Coronary artery (tissue), 2 donors: ENCODE results near the gene FNDC7.

Source experiments
- DNase-seq: peaks from one replicate; pipeline ENCODE4 v3.0.0-alpha.2; 2017; ENCODE audit warnings: low spot score
- H3K27ac ChIP-seq, 2 donors: fragments of 200-600 bp; sonication (generic); one replicate each; pipeline ENCODE4 v1.5.1; 2016 to 2019
- H3K4me3 ChIP-seq: fragments of 200-600 bp; sonication (generic); 2 replicates; pipeline ENCODE4 v1.5.1; 2016; ENCODE audit warnings: mild to moderate bottlenecking, moderate library complexity
- CTCF ChIP-seq: fragments of 200-600 bp; sonication (generic); IDR thresholded peaks from one replicate; pipeline ENCODE4 v1.5.1; 2019; ENCODE audit warnings: antibody characterized with exemption

Gene FNDC7

DNA sequence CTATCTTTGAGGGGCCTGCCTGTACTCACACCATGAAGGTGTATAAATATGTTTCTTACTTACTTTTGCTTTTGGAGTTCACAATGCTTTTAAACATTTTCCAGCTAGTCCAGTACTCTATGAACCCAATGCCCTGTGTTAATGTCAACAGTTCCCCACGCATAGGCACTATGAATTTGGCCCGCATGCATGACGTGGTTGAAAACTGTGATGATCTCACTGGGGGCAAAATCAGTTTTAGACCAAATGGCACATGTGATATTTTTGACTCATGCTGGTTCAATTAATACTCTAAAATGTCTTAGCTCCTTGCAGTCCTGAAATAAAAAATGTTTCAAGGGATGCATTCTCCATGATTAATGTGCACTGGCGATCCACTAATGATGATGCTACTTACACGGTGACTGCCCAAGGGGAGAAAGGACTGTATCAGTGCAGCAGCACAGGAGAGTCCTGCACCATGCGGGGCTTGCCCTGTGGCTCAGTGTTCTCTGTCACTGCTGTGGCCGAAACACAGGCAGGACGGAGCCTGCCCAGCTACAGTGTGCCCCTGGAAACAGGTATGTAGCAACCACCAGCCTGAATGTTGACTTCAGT lies 15.7 kb downstream of the FNDC7 start:
- Histone ChIP-seq H3K27ac (no peak overlapping the region), H3K4me3 (no peak overlapping the region)
- DNase-seq: no peak
- no peak for TF ChIP-seq CTCF

GRCh38 chr1:108729481-108729880 lies 16.8 kb downstream of the FNDC7 start:
- H3K4me3 ChIP-seq: no peak overlapping the region
- no peak overlapping the region for H3K27ac ChIP-seq
- no peak for TF ChIP-seq CTCF
- DNase-seq: no peak

DNA sequence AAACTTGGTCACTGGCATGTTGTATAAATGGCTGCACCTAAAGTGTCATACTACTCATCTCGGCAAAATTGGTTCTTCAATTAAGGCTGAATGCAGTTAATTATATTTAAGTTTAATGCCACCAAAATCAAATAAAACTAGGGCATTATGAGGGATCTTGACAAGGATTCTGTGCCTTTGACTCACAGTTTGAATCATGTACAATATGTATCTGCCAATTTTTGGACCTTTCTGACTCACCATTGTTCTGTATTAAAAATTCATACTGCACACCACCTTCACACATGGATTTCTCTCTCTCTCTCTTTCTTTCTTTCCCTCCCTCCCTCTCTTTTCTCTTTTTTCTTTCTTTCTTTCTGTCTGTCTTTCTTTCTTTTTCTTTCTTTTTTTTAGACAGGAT lies 19.7 kb downstream of the FNDC7 start:
- no peak for DNase-seq
- H3K27ac ChIP-seq: no peak overlapping the region
- H3K4me3 ChIP-seq: no peak overlapping the region
- no peak for TF ChIP-seq CTCF

DNA sequence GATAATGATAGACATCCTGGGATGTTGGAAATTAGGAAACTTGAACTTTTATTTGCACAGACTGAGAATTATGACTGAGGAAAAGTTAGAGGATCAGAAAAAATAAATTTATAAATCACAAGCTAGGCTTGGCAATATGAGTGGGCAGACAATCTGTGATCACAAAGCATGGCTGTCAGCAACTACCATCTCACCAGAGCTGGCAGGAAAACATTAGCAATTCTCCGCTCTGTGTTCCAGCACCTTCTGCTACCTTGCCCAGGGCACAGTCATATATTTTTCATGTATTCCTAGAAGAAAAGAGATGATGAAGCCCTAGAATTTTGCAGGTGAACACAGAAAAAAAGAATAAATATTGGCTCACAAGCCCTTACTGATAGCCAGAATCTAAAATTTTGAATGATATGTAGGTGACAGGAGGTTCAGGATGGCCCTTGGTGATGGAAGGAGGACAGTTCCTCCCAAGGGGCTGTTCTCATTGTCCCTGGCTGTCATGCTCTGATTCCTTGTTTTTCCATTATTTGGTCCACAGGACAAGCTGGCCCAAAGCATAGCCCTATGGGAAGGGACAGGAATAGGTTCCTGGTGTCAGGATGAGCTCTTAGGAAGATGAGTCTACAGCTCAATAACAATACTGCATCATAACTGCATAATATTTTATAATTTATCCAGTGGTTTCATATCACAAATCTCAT lies 21.6 kb downstream of the FNDC7 start:
- Histone ChIP-seq H3K27ac (no peak overlapping the region), H3K4me3 (no peak overlapping the region)
- no peak for DNase-seq
- TF ChIP-seq CTCF: no peak

DNA sequence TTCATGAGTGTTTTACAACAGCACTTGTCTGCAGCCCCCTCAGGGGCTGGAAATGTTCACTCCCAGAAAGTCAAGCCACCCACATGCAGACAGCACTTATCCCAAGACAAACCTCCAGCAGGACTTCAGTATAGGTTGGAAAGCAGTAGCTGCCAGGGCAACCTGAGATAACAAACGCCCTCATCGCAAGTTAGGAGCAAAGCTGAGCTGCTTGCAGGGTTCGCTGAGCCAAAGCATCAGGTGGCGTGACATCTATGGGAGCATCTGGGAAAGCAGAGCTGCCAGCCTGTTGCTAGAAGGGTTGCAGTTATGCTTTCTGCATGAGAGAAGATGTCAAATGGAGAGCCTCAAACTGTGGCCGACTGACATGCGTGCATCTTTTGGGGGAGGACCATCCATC lies 29.5 kb downstream of the FNDC7 start:
- TF ChIP-seq CTCF: no peak
- Histone ChIP-seq H3K4me3 (no peak overlapping the region), H3K27ac (no peak overlapping the region)
- no peak for DNase-seq

- H3K27ac ChIP-seq: peak overlapping the region; percentile 98 to 100
- DNase-seq: no peak
- no peak for TF ChIP-seq CTCF
- peak overlapping the region; percentile 97 for H3K4me3 ChIP-seq
These were observed 33.3 kb downstream of the FNDC7 start for GRCh38 chr1:108745980-108746381.
